ENCODE measurements around the gene IL17C. TPM values are rescaled to one million over a fixed set of nuclear protein-coding genes. Genes with fewer than 3 reads are reported as not detected.
A peak's percentile ranks its signal among the peaks of the same experiment; 100 is the strongest.

The IL17C gene
- total and polyA plus RNA-seq, 5 donors from 2014 or later = 1.2 TPM; not detected in 4

DNA sequence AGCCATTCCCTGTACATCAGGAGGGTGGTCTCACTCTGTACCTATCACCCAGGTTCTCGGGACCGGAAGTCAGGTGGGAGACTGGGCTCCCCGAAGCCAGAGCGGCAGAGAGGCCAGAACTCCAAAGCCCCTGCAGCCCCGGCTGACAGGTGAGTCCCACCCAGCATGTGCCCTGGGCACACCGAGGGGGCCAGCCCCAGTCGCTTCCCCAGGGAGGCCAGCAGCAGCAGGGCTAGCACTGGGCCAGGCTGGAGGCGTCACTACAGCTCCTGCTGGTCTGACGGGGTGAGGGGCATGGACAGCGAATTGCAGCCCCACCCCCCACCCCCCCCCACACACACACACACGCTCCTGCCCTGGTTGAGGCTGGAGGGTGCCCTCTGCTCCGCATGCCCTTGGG lies 7.9 kb upstream of the IL17C start:
- H3K4me1 ChIP-seq (ENCODE audit: control insufficient read depth, insufficient read depth, low read length, poor library complexity, severe bottlenecking) = peaks cover 22% of the 10 kb centered on the region
- peaks cover 45% of the 10 kb centered on the region for H3K36me3 ChIP-seq (ENCODE audit: control insufficient read depth, insufficient read depth, low read length)
- Mint-ChIP-seq H3K4me3 (no peak overlapping the region), H3K27me3 (no peaks in the 10 kb centered on the region), H3K36me3 (peaks cover 18% of the 10 kb centered on the region), H3K4me1 (peaks cover 0 to 16% (median 2%) of the 10 kb centered on the region in 4 donors), H3K9me3 (peaks cover 0 to 2% (median 0%) of the 10 kb centered on the region in 7 donors), H3K27ac (peak overlapping the region in 1 of 3 donors; percentile 52)
- no peaks in the 10 kb centered on the region for H3K27me3 ChIP-seq (ENCODE audit: control insufficient read depth, insufficient read depth, low read length)
- H3K27ac ChIP-seq (ENCODE audit: insufficient read depth, low read length, poor library complexity, severe bottlenecking) = no peak overlapping the region
- ATAC-seq (ENCODE audit: low read depth in 2 of 2) = no peak
- no peak overlapping the region for H3K4me3 ChIP-seq (ENCODE audit: low read depth, low read length)
- H3K9me3 ChIP-seq (ENCODE audit: control insufficient read depth in 2 of 2, low read length in 2 of 2) = no peaks in the 10 kb centered on the region
- DNase-seq = no peak

DNA sequence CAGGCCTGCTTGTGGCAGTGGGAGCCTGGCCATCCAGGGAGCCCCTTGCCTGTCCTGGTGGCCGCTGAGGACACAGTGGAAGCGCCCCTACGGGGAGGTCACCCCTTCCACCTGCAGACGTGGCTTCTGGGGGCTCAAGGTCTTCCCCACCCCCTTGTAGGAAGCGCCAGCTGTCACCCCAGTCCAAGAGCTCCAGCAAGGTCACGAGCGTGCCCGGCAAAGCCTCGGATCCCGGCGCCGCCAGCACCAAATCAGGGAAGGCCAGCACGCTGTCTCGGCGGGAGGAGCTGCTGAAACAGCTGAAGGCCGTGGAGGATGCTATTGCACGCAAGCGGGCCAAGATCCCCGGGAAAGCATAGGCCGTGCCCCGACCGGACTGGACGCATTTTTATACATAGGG lies 7.4 kb upstream of the IL17C start:
- Mint-ChIP-seq H3K4me1 (peaks cover 0 to 16% (median 2%) of the 10 kb centered on the region in 4 donors), H3K36me3 (peaks cover 18% of the 10 kb centered on the region), H3K27me3 (peaks cover 3% of the 10 kb centered on the region), H3K4me3 (peak overlapping the region in 2 of 4 donors; percentile 15 to 68), H3K27ac (peak overlapping the region in 1 of 3 donors; percentile 66), H3K9me3 (peaks cover 0 to 2% (median 0%) of the 10 kb centered on the region in 7 donors)
- no peaks in the 10 kb centered on the region for H3K27me3 ChIP-seq (ENCODE audit: control insufficient read depth, insufficient read depth, low read length)
- peaks cover 42% of the 10 kb centered on the region for H3K36me3 ChIP-seq (ENCODE audit: control insufficient read depth, insufficient read depth, low read length)
- no peaks in the 10 kb centered on the region for H3K9me3 ChIP-seq (ENCODE audit: control insufficient read depth in 2 of 2, low read length in 2 of 2)
- no peak overlapping the region for H3K4me3 ChIP-seq (ENCODE audit: low read depth, low read length)
- ATAC-seq (ENCODE audit: low read depth in 2 of 2) = no peak
- no peak overlapping the region for H3K27ac ChIP-seq (ENCODE audit: insufficient read depth, low read length, poor library complexity, severe bottlenecking)
- peaks cover 25% of the 10 kb centered on the region for H3K4me1 ChIP-seq (ENCODE audit: control insufficient read depth, insufficient read depth, low read length, poor library complexity, severe bottlenecking)
- DNase-seq = no peak

DNA sequence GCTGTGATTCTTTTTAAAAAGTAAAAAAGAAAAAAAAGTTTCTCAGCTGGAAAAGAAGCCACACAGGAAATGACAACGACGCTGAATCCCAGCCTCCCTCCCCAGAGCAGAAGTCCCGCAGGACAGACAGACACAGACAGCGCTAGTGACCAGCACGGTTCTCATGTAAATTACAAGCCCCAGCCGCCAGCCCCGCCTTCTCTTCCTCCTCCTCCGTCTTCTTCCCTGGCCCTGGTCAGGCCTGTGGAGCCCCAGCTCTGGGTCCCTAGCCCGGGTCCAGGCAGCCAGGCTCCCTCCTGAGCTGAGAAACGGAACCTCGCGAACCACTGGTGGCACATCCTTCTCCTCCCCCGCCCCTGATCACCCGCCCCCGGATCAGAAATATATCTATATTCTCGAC lies 7.0 kb upstream of the IL17C start:
- no peak overlapping the region for H3K27ac Mint-ChIP-seq
- no peak for ATAC-seq (ENCODE audit: low read depth in 2 of 2)
- peak overlapping the region in 1 of 4 donors; percentile 68 for H3K4me3 Mint-ChIP-seq

DNA sequence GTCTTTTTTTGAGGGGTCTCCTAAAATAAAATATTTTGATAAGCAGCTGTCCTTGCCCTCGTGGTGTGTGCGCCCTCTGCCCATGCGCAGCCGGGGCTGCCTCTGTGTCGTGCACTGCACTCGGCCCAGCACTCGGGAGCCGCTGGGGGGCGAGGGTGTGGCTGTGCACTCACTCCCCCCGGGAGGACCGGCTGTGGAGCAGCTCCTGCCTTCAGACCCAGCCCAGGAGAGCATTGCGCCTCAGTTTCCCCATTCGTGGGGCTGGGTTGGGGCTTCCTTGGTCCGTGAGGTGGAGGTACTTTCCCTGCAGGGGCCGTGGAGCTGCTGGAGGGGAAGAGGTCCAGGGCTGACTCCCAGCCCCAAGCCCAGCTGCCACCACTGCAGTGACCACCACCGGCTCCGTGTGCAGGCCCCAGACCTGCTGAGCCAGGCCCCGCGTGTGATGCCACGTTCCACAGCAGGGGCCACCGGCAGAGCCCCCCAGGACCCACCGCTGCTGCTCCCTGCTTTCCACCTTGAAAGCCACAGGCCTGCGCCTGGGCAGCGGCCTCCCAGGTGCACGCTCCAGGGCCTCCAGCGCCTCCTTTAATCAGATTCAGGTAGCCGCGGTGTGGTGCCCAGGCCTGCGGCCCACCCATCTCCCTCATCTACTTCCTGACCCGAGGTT lies 6.3 kb upstream of the IL17C start:
- no peak overlapping the region for H3K27ac Mint-ChIP-seq
- H3K9me3 Mint-ChIP-seq = peaks cover 0 to 2% (median 0%) of the 10 kb centered on the region in 7 donors
- no peaks in the 10 kb centered on the region for H3K9me3 ChIP-seq (ENCODE audit: control insufficient read depth in 2 of 2, low read length in 2 of 2)
- H3K4me1 Mint-ChIP-seq = peaks cover 0 to 20% (median 6%) of the 10 kb centered on the region in 4 donors
- peak overlapping the region in 3 of 4 donors; percentile 15 to 68 (median 16) for H3K4me3 Mint-ChIP-seq
- H3K4me3 ChIP-seq (ENCODE audit: low read depth, low read length) = no peak overlapping the region
- ATAC-seq (ENCODE audit: low read depth in 2 of 2) (no peak), DNase-seq (no peak)
- peaks cover 36% of the 10 kb centered on the region for H3K36me3 ChIP-seq (ENCODE audit: control insufficient read depth, insufficient read depth, low read length)
- peaks cover 10% of the 10 kb centered on the region for H3K36me3 Mint-ChIP-seq
- H3K27ac ChIP-seq (ENCODE audit: insufficient read depth, low read length, poor library complexity, severe bottlenecking) = peak overlapping the region; percentile 5
- peaks cover 8% of the 10 kb centered on the region for H3K27me3 Mint-ChIP-seq
- no peaks in the 10 kb centered on the region for H3K27me3 ChIP-seq (ENCODE audit: control insufficient read depth, insufficient read depth, low read length)
- H3K4me1 ChIP-seq (ENCODE audit: control insufficient read depth, insufficient read depth, low read length, poor library complexity, severe bottlenecking) = peaks cover 26% of the 10 kb centered on the region

More for the DNA sequence above, 7.0 kb upstream of the IL17C start:
- peaks cover 25% of the 10 kb centered on the region for H3K4me1 ChIP-seq (ENCODE audit: control insufficient read depth, insufficient read depth, low read length, poor library complexity, severe bottlenecking)
- Mint-ChIP-seq H3K9me3 (peaks cover 0 to 2% (median 0%) of the 10 kb centered on the region in 7 donors), H3K36me3 (peaks cover 16% of the 10 kb centered on the region), H3K4me1 (peaks cover 0 to 18% (median 4%) of the 10 kb centered on the region in 4 donors), H3K27me3 (peaks cover 7% of the 10 kb centered on the region)
- no peaks in the 10 kb centered on the region for H3K9me3 ChIP-seq (ENCODE audit: control insufficient read depth in 2 of 2, low read length in 2 of 2)
- H3K27me3 ChIP-seq (ENCODE audit: control insufficient read depth, insufficient read depth, low read length) = no peaks in the 10 kb centered on the region
- peak overlapping the region; percentile 5 for H3K27ac ChIP-seq (ENCODE audit: insufficient read depth, low read length, poor library complexity, severe bottlenecking)
- H3K36me3 ChIP-seq (ENCODE audit: control insufficient read depth, insufficient read depth, low read length) = peaks cover 38% of the 10 kb centered on the region
- H3K4me3 ChIP-seq (ENCODE audit: low read depth, low read length) = no peak overlapping the region
- no peak for DNase-seq

DNA sequence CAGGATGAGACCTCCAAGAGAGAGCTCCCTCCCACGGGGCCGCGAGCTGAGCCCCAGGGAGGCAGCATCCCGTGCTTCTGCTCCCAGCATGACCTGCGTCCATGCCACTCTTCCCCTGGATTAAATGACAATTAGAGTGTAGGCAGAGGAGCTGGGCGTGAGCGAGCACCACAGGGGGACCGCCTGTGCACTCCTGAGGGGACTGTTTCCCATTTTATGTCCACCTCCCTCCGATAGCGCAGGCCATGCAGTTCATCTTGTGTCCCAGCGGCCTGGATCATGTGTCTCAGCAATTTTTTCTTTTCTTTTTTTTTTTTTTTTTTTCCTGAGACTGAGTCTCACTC lies 5.8 kb upstream of the IL17C start:
- Histone ChIP-seq H3K9me3 (ENCODE audit: control insufficient read depth in 2 of 2, low read length in 2 of 2) (no peaks in the 10 kb centered on the region), H3K27ac (ENCODE audit: insufficient read depth, low read length, poor library complexity, severe bottlenecking) (no peak overlapping the region), H3K4me3 (ENCODE audit: low read depth, low read length) (no peak overlapping the region), H3K27me3 (ENCODE audit: control insufficient read depth, insufficient read depth, low read length) (no peaks in the 10 kb centered on the region), H3K36me3 (ENCODE audit: control insufficient read depth, insufficient read depth, low read length) (peaks cover 31% of the 10 kb centered on the region), H3K4me1 (ENCODE audit: control insufficient read depth, insufficient read depth, low read length, poor library complexity, severe bottlenecking) (peaks cover 30% of the 10 kb centered on the region)
- no peak for ATAC-seq (ENCODE audit: low read depth in 2 of 2)
- peaks cover 9% of the 10 kb centered on the region for H3K36me3 Mint-ChIP-seq
- DNase-seq = no peak
- H3K27ac Mint-ChIP-seq = peak overlapping the region in 1 of 3 donors; percentile 66
- peaks cover 3 to 25% (median 9%) of the 10 kb centered on the region in 4 donors for H3K4me1 Mint-ChIP-seq
- peaks cover 11% of the 10 kb centered on the region for H3K27me3 Mint-ChIP-seq
- H3K9me3 Mint-ChIP-seq = peaks cover 0 to 2% (median 0%) of the 10 kb centered on the region in 7 donors
- H3K4me3 Mint-ChIP-seq = peak overlapping the region in 1 of 4 donors; percentile 16

DNA sequence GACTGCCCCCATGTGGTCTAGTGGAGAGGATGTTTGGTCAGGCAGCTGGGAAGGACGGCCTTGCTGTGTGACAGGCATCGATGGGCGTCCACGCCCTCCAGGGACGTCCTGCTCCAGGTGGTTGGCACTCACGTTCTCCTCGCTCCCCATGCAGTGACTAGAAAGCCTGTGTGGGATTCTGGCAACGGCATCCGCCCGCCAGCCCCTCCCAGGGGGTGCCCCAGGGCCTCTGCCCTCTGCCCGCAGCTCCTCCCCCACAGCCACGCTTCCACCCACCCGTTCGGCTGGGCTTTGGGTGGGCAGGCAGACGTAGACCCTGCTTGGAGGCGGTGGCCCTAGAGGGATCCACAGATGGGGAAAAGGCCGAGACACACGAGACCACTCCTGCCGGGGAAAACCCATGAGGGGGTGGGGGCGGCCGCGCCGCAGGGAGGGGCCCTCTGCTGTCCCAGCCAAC lies 4.7 kb upstream of the IL17C start:
- peak; percentile 42 to 60 (median 47) for DNase-seq

DNA sequence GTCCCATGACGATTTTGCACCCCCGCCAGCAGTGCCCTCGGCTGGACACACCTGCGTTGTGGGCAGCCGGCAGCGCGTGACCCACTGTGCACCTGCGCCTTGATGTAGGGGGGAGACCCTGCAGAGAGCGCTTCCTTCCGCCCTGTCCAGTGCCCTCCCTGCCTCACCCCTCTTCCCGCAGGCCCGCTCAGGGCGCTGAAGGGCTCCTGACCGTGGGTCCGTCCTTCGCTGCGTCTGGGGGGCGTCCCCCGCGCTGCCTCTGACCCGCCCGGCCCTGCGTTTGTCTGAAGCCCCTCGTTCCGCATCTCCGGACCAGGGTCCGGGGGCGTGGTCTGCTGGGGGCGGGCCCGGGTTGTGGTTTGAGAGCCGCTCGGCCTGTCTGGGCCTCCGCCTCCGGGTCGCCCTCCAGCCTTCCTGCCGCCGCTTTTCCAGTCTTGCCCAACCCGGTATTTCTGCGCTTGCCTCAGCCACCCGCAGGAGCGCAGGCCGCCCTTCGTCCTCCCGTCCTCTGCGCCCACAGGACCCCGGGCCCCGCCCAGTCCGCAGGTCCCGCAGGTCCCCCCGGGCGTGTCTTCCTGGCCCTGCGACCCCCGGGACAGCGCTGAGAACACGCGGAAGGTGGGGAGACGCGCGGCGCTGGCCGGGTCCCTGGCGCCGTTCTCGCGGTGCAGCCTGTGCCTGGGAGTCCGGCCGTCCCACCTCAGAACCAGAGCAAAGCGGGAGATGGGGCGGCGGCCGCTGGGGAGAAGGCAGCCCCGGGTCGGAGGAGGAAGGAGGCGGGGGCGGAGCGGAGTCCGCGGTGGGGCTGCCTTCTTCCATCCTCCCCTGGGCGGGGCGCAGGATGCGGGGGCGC lies 4.0 kb upstream of the IL17C start:
- Mint-ChIP-seq H3K36me3 (peaks cover 7% of the 10 kb centered on the region), H3K4me1 (peaks cover 5 to 39% (median 13%) of the 10 kb centered on the region in 4 donors), H3K9me3 (peaks cover 0 to 2% (median 0%) of the 10 kb centered on the region in 7 donors), H3K4me3 (peak overlapping the region; percentile 72 to 94 (median 82)), H3K27me3 (peaks cover 23% of the 10 kb centered on the region), H3K27ac (no peak overlapping the region)
- DNase-seq (peak in 2 of 3 donors; percentile 46 to 73), ATAC-seq (ENCODE audit: low read depth in 2 of 2) (peak; percentile 41 to 44)
- H3K27me3 ChIP-seq (ENCODE audit: control insufficient read depth, insufficient read depth, low read length) = no peaks in the 10 kb centered on the region
- peak overlapping the region; percentile 70 for H3K27ac ChIP-seq (ENCODE audit: insufficient read depth, low read length, poor library complexity, severe bottlenecking)
- H3K4me1 ChIP-seq (ENCODE audit: control insufficient read depth, insufficient read depth, low read length, poor library complexity, severe bottlenecking) = peaks cover 49% of the 10 kb centered on the region
- no peak overlapping the region for H3K4me3 ChIP-seq (ENCODE audit: low read depth, low read length)
- peaks cover 20% of the 10 kb centered on the region for H3K36me3 ChIP-seq (ENCODE audit: control insufficient read depth, insufficient read depth, low read length)
- H3K9me3 ChIP-seq (ENCODE audit: control insufficient read depth in 2 of 2, low read length in 2 of 2) = no peaks in the 10 kb centered on the region

More for the DNA sequence above, 4.7 kb upstream of the IL17C start:
- H3K9me3 ChIP-seq (ENCODE audit: control insufficient read depth in 2 of 2, low read length in 2 of 2) = no peaks in the 10 kb centered on the region
- peaks cover 7% of the 10 kb centered on the region for H3K36me3 Mint-ChIP-seq
- H3K27ac ChIP-seq (ENCODE audit: insufficient read depth, low read length, poor library complexity, severe bottlenecking) = peak overlapping the region; percentile 70
- H3K4me1 ChIP-seq (ENCODE audit: control insufficient read depth, insufficient read depth, low read length, poor library complexity, severe bottlenecking) = peaks cover 42% of the 10 kb centered on the region
- H3K4me3 ChIP-seq (ENCODE audit: low read depth, low read length) = no peak overlapping the region
- H3K4me1 Mint-ChIP-seq = peaks cover 5 to 37% (median 13%) of the 10 kb centered on the region in 4 donors
- no peaks in the 10 kb centered on the region for H3K27me3 ChIP-seq (ENCODE audit: control insufficient read depth, insufficient read depth, low read length)
- peak overlapping the region in 2 of 3 donors; percentile 26 to 36 for H3K27ac Mint-ChIP-seq
- peak overlapping the region; percentile 72 to 94 (median 82) for H3K4me3 Mint-ChIP-seq
- peak; percentile 33 to 41 for ATAC-seq (ENCODE audit: low read depth in 2 of 2)
- peaks cover 23% of the 10 kb centered on the region for H3K27me3 Mint-ChIP-seq
- H3K36me3 ChIP-seq (ENCODE audit: control insufficient read depth, insufficient read depth, low read length) = peaks cover 24% of the 10 kb centered on the region
- H3K9me3 Mint-ChIP-seq = peaks cover 0 to 2% (median 0%) of the 10 kb centered on the region in 7 donors
